SK-N-DZ (cell line): ENCODE results near the gene TRAF7.

Experiments used
- DNase-seq: peaks from one replicate; pipeline ENCODE4 v3.0.0-alpha.2; 2015; ENCODE audit warnings: low spot score

Gene TRAF7

DNA sequence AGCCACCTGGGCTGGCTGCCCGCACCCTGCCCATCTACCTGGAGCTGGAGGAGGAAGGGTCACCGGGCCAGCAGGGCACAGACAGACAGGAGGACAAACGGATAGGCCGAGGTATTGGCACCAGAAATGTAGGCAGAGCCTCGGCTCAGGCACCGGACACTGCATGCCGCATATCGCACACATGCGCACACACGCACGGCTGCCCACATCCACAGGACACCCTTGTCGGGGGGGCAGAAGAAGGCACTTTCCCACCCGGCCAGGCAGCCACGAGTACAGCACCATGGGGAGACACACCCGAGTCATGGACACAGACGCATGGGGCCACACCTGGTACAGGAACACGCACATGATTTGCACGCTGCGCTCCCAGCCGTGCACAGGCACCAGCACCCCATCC is 26.4 kb downstream of the TRAF7 start:
- DNase-seq, result no peak

DNA sequence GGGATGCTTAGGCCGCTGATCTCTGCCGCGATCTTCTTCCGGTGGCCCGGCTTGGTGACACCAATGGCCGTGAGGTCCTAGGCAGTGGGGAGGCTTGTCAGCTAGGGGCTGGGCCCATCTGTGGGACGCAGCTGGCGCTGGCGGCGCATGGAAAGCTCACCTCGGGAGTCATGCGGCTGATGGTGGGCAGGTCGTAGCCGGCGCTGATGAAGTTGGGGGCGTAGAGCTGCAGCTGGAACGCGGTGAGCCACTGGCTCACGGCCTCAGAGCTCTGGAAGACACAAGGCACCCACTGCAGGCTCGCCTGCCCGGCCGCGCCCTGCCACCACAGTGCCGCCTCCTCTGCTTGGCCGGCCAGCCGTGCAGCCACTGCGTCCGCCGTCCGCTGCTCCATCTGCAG is 28.1 kb downstream of the TRAF7 start:
- DNase-seq, result no peak

DNA sequence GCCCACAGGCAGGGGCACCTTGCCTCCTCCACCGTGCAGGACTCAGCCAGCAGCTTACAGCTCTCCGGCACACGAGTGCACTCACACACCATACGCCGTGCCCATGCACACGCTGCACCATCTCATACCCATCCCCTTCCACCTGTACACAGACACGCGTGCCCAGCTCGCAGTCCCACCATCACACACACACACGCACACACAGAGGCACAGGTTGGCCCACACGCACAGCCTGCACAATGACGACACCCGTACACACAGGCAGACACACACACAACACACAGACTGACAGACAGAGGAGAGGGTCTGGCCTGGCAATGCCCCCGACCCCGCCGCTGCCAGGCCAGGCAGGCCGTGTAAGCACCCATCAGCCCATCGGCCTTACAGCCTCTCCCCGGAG is 28.8 kb downstream of the TRAF7 start:
- DNase-seq, result no peak

DNA sequence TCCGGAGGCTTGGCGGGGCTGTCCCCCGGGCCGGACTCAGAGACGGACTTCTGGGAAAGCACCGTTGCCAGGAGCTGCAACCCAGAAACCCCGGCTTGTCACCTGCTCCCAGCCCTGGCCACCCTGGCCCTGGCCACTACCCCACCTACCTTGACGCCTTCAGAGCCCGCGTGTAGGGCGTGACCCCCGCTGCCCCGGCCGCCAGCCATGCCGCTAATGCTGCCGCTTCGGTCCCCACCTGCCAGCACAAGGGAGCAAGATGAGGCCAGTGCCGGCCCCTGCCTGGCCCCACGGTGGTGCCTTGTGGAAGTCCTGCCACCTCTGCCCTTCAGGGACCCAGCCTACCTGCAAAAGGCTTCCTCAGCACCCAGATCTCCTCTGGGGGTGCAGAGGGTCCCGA is 29.4 kb downstream of the TRAF7 start:
- DNase-seq, result no peak

DNA sequence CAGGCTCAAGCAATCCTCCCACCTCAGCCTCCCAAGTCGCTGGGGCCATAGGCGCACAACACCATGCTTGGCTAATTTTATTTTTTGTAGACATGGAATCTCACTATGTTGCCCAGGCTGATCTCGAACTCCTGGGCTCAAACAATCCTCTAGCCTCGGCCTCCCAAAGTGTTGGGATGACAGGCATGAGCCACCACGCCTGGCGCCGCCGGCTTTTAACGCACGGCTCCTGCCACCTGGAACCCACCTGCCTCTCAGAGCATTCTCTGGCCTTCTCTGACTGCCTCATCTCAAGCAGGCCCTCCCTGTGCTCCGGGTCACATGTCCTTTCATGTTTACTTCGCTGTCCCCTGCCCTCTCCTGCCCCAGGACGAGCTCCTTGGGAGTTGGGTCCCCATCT is 30.5 kb downstream of the TRAF7 start:
- DNase-seq, result no peak

DNA sequence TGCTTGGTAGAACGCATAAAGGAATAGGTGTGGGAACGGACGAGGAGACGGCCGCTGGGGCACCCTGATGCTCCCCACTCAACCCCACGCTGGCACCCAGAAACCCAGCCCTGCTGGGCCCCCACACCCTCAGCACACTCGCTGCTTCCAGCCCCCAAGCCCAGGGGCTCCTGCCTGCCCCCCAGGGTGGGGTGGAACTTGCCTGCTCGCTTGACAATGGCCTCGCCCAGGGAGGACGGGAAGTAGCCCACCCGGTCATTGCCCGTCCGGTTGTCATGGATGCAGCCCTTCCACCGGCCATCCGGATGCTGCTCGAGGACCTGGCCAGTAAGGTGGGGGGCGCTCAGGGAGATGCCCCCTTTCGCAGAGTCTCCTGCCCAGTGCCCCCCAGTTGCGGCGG is 30.9 kb downstream of the TRAF7 start:
- DNase-seq, result no peak

DNA sequence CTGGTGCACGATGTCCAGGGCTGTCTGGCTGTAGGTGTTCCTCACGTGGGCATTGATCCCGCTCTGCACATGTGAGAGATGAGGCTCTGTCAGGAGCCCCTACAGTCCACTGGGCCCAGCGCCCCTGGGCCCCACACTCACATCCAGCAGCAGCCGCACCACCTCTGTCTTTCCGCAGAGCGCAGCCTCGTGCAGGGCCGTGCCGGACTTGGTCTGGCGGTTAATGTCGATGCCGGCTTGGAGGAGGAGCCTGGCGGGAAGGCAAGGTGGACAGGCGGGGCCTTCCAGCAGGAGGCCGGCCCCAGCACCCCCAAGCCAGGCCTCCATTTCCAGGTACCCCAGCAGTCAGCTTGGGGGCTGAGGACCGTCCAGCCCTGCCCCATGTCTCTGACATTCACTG is 31.6 kb downstream of the TRAF7 start:
- no peak for DNase-seq

DNA sequence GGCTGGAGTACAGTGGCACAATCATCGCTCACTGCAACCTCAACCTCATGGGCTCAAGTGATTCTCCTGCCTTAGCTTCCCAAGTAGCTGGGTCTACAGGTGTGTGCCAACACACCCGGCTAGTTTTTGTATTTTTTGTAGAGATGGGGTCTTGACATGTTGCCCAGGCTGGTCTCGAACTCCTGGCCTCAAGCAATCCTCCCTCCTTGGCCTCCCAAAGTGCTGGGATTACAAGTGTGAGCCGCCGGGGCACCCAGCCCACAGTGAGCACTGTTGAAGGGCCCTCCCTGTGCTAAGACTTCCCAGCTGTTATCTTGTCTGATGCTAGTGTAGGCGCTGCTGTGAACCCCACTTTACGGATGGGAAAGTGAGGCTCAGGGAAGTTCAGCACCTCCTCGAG is 32.8 kb downstream of the TRAF7 start:
- DNase-seq, result no peak

DNA sequence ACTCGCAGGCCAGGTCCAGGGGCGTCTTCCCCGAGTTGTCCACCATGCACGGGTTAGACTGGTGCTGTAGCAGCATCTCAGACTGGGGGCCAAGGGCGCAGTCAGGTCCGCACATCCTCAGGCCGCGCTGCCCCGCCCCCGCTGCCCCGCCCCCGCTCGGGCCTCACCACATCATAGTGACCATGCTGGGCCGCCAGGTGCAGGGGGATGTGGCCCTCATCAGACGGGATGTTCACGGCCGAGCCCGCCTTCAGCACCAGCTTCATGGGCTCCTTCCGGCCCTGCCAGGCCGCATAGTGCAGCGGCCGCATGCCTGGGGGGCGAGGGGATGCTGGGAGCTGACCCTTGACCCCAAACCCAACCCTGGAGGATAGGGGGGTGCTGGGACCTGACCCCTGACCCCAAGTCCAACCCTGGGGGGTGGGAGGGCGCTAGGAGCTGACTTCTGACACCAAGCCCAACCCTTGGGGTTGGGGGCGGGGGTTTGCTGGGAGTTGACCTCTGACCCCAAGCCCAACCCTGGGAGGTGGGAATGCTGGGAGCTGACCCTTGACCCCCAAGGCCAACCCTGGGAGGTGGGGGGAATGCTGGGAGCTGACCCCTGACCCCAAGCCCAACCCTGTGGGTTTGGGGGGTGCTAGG is 33.8 kb downstream of the TRAF7 start:
- DNase-seq, result no peak

DNA sequence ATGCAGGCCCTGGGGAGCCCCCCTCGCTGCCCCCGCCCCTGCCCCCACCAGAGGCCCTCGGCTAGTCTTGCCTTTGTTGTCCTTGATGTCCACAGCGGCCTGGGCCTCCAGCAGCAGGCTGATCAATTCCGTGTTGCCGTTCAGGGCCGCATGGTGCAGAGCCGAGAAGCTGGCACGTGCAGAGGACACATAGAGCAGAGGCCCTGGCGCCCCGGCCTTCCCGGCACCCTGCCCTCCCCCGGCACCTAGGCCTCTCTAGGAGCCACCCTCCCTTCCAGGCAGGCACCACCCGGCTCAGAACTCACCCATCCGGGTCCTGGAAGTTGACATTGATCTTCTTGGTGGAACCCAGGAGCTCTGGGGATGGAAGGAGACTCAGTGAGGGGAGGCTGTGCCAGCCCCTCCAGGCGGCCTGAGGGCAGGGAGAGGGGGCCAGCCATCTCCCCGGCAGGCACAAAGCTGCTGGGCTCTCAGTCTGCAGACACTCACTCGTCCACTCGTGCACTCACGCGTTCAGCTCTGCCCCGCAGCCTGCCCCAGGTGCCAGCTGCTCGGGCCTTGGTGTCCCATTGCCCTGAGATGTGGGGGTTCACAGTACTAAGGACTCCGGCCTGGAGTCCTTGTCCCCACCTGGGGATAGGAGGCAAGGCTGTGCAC is 34.5 kb downstream of the TRAF7 start:
- no peak for DNase-seq

DNA sequence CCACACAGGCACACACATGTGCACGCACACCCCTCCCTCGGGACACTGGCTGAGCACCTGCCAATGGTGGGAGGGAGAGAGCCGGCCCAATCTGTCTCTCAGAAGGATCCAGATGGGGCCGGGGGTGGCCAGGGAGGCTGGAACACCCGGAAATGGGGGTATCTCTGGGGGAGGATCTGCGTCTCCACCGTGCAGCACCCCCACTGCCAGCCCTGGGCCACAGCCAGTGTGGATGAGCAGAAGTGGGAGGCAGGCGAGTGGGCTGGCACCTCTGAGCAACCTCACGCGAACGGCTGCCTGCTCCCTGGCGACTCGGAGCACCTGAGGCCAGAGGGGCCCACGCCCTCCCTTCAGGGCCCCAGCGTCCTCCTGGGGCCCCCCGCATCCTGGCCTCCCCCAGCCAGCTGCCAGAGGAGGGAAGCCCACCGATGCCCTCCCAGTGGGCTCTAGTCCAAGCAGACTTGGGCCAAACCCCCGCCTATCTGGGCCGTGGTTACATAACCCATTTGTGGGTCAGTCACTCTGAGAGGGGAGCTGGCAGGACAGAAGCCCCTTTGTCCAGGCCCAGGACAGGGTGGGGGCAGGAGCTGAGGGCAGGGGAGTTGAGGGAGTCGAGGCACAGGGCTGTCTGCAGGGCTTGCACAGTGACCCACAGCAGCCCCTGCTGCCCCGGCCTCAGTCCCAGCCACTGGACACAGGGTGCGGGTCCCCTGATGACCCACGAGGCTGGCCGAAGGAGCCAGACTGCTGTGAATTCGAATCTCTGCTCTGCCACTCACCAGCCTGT is 35.3 kb downstream of the TRAF7 start:
- no peak for DNase-seq

DNA sequence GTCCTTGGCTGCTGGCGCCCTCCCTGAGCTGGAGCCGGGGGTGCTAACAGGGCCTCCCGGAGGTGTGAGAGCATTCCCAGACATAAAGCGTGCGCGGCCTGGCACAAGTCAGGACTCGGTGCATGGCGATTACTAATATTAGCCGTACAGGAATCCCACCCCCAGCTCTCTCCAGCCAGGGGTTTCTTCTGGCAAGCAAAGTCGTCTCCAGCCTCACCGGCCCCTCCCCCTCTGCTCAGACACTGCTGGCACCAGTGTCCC is 35.8 kb downstream of the TRAF7 start:
- DNase-seq, result no peak

DNA sequence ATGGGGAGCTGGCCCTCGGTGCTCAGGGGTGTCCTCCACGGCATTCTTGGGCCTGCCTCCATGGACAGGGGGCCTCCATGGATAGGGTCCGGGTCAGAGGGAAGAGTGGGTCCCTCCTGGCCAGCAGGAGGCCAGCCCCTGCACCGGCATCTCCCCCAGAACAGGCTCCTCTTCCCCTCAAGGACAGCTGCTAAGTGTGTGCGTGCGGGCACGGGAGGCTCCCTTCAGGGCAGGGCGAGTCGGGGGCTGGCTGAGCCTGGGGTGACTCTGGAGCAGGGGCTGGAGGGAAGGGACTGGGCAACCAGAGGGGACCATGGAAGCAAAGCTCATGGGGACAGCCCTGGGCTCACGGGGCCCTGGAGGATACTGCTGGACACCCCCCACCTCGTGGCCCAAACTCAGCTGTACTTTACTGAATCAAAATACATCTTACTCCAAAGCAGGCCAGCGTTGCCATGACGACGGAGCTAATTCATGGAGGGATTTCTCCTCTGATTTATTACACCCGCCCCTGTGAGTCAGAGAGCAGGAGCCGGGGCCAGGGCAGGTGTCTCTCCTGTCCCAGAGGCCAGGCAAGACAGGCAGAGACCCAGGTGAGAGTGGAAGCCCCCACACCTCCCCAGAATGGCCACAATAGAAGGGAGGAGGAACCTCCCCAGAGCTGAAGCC is 38.7 kb downstream of the TRAF7 start:
- peak; percentile 78 for DNase-seq

DNA sequence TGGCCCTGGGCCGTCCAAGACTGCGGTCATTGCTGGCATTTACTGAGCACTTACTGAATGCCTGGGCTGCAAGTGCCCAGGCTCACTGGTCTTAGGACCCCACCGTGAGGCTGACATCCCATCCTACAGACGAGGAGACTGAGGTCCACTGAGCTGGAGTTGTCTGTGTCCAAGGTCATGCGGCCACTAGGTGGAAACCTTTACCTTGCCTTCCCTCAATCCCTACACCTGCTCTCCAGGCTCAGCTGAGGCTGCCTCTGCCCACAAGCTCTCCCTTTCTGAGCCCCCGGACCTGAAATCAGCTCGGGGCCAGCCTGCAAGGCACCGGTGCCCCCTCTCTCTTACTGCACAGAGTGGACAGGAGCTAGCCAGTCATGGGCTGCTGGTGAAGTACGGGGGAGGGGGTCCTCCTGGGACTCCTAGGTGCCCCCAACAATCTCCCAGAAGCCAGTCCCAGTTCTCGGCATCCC is 39.3 kb downstream of the TRAF7 start:
- DNase-seq, result peak; percentile 80

DNA sequence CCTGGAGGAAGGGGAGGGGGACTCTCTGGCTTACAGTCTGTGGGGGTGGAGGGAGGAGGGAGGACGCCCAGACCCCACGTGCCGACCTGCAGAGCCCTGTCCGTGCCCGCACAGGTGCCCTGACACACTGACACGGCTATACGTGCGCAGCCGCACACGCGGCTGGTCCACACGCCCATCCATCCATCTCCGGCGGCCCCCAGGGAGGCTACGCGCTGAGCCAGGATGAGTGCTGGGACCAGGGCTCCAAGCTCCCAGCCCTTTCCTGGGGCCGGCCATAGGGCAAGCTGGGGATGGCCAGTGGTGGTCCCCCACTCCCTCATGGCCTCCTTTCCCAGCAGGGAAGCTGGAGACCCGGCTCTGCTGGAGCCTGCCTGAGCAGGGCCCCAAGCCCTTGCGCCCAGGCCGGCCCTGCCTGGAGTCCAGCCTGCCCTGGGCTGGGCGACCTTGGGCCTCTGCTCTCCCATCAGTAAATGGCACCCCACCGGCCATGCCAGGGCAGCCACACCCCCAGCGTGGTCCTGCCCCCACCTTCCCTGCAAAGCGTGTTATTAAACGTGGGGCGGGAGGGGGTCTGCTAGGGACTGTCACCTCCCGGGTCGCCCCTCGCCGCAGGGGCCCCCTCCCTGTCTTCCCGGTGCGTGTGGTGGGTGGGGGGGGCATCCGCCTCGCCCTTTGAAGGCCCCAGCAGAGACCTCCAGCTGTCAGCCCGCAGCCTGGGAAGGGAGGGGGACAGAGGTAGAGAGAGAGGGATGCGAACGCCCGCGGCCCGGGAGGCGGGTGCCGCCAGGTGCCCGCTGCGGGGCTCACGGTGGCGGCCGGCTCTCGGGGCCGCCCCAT is 40.0 kb downstream of the TRAF7 start:
- DNase-seq, result no peak

DNA sequence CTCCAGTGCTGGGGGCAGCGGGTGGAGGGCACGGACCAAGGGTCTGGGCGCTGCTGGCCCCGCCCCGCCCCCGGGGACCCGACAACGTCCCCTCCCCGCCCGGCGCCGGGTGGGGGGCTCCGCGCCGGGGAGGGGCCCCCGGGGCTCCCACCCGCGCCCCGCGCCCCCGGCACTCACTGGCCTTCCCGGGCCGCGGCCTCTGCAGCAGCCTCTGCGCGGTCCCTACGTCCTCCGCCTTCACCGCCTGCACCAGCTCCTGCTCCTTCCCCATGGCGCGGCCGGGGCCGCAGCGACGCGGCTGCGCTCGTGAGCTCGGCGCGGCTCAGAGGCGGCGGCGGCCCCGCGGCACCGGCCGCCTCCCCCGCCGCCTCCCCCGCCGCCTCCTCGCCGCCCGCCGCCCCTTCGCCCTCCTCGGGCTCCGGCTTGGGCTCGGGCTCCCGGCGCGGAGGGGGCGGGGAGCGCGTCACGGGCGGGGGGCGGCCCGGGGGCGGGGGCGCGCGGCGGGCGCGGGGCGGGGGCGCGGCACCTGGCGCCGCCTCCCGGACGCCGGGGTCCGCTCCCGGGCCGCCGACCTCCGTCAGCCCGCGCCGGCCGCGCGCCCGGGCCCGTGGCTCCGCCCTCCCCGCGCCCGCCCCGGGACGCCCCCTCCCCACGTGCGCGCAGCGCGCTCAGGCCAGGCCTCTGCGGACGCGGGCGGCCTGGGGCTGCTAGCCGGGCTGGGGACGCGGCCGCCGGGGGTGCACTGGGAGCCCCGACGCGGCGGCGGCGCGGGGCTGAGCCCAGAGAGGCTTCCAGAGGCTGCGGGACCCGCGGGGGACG is 40.8 kb downstream of the TRAF7 start, which contains the start of gene CASKIN1:
Gene CASKIN1, minus strand, starts transcription at position 444 of the 819 bp plus-strand sequence. Its CDS starts 173 bp downstream, at position 271.
- DNase-seq, result no peak

DNA sequence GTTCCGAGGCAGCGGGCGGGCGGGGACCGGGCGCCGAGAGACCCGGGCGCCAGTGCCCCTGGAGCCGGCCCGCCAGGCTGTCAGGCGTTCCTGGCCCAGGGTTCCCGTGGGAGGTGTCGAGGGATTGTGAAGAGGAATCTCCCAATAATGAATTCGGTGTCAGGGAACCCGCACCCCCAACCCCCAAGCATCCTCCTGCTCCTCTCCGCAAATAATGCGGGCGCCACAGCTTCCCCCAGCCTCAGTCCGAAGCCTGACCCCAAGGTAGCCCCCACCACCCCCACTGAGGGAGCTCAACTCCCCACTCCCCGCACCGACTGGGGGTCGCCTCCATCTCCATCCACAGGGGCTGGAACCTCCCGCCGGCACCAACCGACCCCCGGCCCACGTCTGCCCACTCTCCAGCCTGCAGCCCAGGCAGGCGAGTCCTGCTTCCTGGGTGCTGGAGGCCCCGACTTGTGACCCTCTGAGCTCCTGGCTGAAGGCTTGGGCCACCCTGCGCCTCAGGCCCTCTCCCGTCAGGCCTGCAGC is 41.5 kb downstream of the TRAF7 start:
- no peak for DNase-seq

DNA sequence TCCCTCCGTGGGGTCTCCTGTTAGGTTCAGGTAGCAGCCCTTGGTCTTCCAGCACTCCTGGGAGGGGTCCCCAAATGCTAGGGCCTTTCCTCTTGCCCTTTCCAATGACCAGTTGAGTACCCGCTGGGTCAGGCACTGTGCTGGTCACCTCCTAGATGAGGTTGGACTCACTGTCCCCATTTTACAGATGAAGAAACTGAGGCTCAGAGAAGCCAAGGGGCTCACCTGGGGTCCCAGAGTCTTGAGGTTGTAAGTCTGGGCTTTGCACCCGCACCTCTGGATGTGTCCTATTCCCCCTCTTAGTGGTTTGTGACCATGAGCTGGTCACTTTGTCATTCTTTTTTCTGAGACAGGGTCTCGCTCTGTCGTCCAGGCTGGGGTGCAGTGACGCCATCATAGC is 42.2 kb downstream of the TRAF7 start:
- DNase-seq, result no peak

DNA sequence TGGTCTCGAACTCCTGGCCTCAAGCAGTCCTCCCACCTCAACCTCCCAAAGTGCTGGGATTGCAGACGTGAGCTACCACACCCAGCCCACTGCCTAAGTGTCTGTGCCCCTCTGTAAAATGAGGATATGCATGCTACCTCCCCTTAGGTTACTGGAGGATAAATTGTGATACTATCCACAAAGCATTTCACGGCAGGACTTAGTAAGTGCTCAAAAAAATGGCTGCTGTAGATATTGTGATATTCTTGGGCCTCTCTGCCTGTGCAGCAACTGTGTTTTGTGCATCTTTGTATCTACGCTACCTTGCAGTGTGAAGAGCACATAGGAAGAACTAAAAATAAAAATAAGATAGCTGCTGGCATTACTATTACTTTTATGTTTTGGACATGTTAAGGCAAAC is 42.7 kb downstream of the TRAF7 start:
- DNase-seq, result no peak

DNA sequence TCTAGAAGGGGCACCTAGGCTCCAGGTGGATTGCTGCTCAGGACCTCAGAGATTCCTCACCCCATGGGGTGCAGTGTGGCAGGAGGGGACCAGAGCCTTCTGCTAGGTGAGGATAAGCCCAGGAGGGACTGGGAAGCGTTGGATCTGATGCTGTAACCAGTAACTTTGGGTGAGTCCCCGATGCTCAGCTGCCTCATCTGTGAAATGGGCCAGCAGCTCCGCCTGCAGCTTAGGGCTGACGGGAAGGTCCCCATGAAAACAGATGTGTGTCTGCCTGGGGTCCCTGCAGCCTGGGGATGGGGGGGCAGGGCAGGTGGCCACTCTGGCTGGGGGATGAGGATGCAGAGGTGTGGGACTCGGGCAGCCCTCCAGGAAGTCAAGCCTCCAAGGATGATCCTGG is 43.5 kb downstream of the TRAF7 start:
- no peak for DNase-seq
